ENCODE data around the gene S100PBP.

S100PBP gene

DNA sequence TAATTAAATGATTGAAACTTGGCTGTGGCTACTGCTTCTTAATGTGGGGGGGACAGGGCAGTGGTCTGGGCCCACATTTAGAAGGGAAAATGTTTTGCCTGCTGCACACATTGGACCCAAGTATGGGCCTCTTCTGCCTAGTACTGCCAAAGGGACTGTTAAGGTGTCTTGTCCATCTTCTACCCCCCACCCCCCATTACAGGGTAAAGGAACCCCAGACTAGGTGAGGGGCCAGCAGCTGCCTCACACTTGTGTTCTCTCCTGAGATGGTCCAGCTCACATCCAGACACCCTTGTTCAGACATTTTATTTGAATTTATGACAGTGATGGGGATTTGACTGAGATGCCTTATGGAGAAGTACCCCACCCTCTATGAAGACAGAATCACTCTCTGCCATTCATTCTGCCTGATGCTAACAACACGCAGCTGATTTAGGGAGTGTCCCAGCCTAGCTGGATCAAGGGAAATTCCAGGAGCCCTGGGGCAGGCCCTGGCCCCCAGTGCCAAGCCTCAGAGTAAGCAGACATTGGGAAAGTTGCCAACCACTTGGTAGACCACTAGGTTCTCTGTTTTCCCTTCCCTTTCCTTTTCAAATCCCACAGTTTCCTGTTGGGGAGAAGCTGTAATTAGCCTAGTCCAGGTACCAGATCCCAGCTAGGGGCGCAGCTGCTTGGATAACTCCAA is 42.4 kb upstream of the S100PBP start:
- TF ChIP-seq, protein P1, sequence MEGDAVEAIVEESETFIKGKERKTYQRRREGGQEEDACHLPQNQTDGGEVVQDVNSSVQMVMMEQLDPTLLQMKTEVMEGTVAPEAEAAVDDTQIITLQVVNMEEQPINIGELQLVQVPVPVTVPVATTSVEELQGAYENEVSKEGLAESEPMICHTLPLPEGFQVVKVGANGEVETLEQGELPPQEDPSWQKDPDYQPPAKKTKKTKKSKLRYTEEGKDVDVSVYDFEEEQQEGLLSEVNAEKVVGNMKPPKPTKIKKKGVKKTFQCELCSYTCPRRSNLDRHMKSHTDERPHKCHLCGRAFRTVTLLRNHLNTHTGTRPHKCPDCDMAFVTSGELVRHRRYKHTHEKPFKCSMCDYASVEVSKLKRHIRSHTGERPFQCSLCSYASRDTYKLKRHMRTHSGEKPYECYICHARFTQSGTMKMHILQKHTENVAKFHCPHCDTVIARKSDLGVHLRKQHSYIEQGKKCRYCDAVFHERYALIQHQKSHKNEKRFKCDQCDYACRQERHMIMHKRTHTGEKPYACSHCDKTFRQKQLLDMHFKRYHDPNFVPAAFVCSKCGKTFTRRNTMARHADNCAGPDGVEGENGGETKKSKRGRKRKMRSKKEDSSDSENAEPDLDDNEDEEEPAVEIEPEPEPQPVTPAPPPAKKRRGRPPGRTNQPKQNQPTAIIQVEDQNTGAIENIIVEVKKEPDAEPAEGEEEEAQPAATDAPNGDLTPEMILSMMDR (IDR thresholded peaks at IDR 0.05; ENCODE audit: borderline replicate concordance, control extremely low read depth, extremely low read depth, insufficient read depth, missing control alignments) = no peak
- DNase-seq (ENCODE audit: low spot score) = no peak
- in situ Hi-C loops (cut with MboI; ENCODE audit: low sequenced_read_pairs, unreplicated experiment) = no loop called here

DNA sequence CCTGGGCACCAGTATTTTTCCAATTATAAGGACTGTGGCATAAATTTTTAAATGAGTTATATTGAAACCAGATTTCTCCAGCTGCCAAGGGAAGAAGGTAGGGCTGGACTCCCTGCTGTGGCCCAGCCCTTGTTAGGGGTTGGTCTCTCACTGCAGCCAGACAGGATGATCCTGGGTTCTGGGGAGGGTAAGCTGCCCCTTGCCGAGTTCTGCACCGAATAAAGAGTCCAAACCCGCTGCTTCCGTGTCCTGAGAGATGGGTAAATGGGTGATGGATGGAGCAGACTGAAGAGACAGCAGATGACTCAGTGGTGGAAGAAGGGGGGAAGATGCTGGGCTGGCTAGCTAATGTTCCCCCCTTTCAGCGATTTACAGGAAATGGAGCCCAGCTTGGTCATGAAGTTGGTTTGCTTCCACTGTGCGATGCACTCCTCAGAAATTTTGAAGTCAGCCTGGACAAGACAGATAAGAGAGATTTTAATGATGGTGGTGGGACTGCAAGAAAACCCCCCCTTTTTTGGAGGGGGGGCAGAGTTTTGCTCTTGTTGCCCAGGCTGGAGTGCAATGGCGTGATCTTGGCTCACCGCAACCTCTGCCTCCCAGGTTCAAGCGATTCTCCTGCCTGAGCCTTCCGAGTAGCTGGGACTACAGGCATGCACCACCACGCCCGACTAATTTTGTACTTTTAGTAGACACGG is 41.7 kb upstream of the S100PBP start:
- in situ Hi-C loops (cut with MboI; ENCODE audit: low sequenced_read_pairs, unreplicated experiment) = no loop called here
- TF ChIP-seq, protein P1 (IDR thresholded peaks at IDR 0.05; ENCODE audit: borderline replicate concordance, control extremely low read depth, extremely low read depth, insufficient read depth, missing control alignments) = no peak
- no peak for DNase-seq (ENCODE audit: low spot score)

DNA sequence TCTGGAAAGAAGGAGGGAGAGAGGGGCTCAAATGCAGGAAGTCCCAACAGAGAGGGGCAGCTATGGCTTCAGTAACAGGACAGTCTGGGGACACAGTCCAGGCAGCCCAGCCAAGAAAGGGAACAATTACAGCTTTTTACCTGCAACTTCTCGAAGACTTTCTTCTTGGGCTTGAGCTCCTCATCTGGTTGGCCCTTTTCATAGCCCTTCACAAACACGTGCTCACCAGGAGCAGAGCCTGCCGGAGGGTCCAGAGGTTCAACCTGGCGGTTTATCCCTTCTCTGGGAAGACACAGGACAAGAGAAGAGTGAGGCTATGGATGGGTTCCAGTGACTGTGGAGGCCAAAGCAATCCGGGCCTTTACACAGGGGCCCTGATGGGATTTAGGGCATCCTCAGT is 38.2 kb upstream of the S100PBP start:
- in situ Hi-C loops (cut with MboI; ENCODE audit: low sequenced_read_pairs, unreplicated experiment) = no loop called here
- TF ChIP-seq, protein P1 (IDR thresholded peaks at IDR 0.05; ENCODE audit: borderline replicate concordance, control extremely low read depth, extremely low read depth, insufficient read depth, missing control alignments) = no peak
- DNase-seq (ENCODE audit: low spot score) = no peak

DNA sequence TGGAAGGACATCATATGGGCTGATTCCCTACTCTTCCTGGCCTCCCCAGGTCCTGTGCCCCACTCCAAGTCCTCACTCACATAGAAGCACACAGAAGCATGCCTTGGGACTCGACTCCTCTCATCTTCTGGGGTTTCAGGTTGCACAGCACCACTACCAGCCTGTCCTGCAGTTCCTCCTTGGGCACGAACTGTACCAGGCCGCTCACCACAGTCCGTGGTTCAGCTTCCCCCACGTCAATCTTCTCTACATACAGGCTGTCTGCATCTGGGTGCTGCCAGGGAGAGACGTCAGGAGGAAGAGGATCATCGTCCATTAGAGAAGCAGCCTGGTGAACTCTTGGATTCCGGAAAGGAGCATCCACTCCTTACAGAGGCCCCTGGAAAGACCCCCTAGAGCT is 37.4 kb upstream of the S100PBP start:
- no peak for DNase-seq (ENCODE audit: low spot score)
- in situ Hi-C loops (cut with MboI; ENCODE audit: low sequenced_read_pairs, unreplicated experiment) = no loop called here
- TF ChIP-seq, protein P1 (IDR thresholded peaks at IDR 0.05; ENCODE audit: borderline replicate concordance, control extremely low read depth, extremely low read depth, insufficient read depth, missing control alignments) = no peak

DNA sequence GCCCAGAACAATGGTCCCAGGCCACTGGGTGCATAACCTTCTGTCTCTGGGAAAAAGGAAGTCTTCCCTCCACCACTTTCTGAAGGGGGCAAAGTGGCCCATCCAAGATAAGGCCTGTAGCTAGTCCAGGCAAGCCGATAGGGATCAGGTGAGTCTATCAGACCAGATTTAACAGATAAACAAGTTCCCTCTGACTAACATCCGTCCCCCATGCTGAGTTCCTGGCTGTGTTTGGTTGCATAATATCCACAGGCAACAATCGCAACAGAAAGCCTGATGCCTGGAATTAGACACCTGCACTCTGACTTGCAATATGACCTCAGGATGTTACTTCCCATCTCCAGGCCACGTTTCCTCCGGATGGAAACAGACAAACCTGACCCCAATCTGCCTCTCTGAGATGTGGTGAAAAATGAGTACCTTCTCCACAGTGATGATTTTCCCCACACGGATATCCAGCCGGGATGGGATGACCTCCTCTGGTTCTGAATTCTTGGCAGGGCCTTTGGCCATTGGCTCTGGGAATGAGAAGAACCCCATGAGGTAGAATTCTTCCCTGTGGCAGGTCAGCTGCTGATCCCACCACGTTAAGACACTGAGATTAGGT is 36.7 kb upstream of the S100PBP start:
- DNase-seq (ENCODE audit: low spot score) = no peak
- in situ Hi-C loops (cut with MboI; ENCODE audit: low sequenced_read_pairs, unreplicated experiment) = no loop called here
- TF ChIP-seq, protein P1 (IDR thresholded peaks at IDR 0.05; ENCODE audit: borderline replicate concordance, control extremely low read depth, extremely low read depth, insufficient read depth, missing control alignments) = no peak

DNA sequence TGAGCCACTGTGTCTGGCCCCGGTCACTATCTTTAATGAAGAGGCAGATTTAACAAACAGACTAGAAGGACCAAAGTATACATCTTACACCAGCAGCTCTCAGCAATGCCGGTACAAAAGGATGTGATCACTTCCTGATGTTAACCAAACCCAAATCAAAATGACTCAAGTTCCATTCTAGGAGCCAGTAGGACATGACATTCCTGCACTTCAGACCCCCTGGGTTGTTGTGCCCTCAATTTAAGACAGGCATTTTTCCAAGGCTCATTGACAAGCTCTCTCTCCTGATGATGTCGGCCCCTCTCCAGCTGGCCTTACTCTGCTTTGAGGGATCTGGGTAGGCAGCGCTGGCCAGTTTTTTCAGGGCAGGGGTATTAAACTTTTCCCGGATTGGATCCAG is 35.4 kb upstream of the S100PBP start:
- TF ChIP-seq, protein P1 (IDR thresholded peaks at IDR 0.05; ENCODE audit: borderline replicate concordance, control extremely low read depth, extremely low read depth, insufficient read depth, missing control alignments) = no peak
- no peak for DNase-seq (ENCODE audit: low spot score)
- in situ Hi-C loops (cut with MboI; ENCODE audit: low sequenced_read_pairs, unreplicated experiment) = no loop called here
